T-helper 22 cell (primary cell): Measurements from ENCODE around the gene SMURF1.
"Not testable (repeated sequence)": the region's sequence is repeated elsewhere in the genome, so short reads cannot be mapped to it uniquely, and the experiment has no call there.

ENCODE experiments used
- DNase-seq: peaks from one replicate; pipeline ENCODE4 v3.0.0-alpha.2; 2020; ENCODE audit warnings: low read depth

The SMURF1 gene

GRCh38 chr7:99047526-99048077, 96.3 kb downstream of the SMURF1 start:
- DNase-seq, result no peak

- DNase-seq, result no peak
Measured at GRCh38 chr7:99046722-99047121, 97.2 kb downstream of the SMURF1 start.

- DNase-seq, result not testable (repeated sequence)
Measured at GRCh38 chr7:99046262-99046661, 97.6 kb downstream of the SMURF1 start.

GRCh38 chr7:99044858-99045257, 99.0 kb downstream of the SMURF1 start:
- not testable (repeated sequence) for DNase-seq

- no peak for DNase-seq
Measured at GRCh38 chr7:99042957-99043356, 101.0 kb downstream of the SMURF1 start.

- DNase-seq, result no peak
Measured at GRCh38 chr7:99041526-99041925, 102.4 kb downstream of the SMURF1 start.

GRCh38 chr7:99040104-99040958, 103.6 kb downstream of the SMURF1 start:
- DNase-seq, result peak; percentile 9

GRCh38 chr7:99039384-99039891, 104.5 kb downstream of the SMURF1 start:
- no peak for DNase-seq

- no peak for DNase-seq
Measured at GRCh38 chr7:99038086-99038855, 105.6 kb downstream of the SMURF1 start.

- DNase-seq, result no peak
Measured at GRCh38 chr7:99037327-99037940, 106.5 kb downstream of the SMURF1 start.

GRCh38 chr7:99036546-99037111, 107.3 kb downstream of the SMURF1 start:
- DNase-seq, result no peak

GRCh38 chr7:99035723-99036545, 108.0 kb downstream of the SMURF1 start:
- no peak for DNase-seq

- DNase-seq, result no peak
Measured at GRCh38 chr7:99034932-99035722, 108.8 kb downstream of the SMURF1 start.

GRCh38 chr7:99033765-99034164, 110.1 kb downstream of the SMURF1 start:
- no peak for DNase-seq

- no peak for DNase-seq
Measured at GRCh38 chr7:99032928-99033327, 111.0 kb downstream of the SMURF1 start.

- no peak for DNase-seq
Measured at GRCh38 chr7:99031496-99031895, 112.4 kb downstream of the SMURF1 start.

GRCh38 chr7:99030951-99031350, 113.0 kb downstream of the SMURF1 start:
- DNase-seq, result no peak

GRCh38 chr7:99030457-99030856, 113.5 kb downstream of the SMURF1 start:
- no peak for DNase-seq

- DNase-seq, result no peak
Measured at GRCh38 chr7:99029466-99030435, 114.2 kb downstream of the SMURF1 start.
